Fibroblast of the aortic adventitia (primary cell): ENCODE measurements around the gene TOM1L2. TPM values are rescaled to one million over a fixed set of nuclear protein-coding genes. Genes with fewer than 3 reads are reported as not detected.

ENCODE experiments used
- DNase-seq: peaks from one replicate; pipeline ENCODE4 v3.0.0-alpha.2; 2010; ENCODE audit warnings: low read depth
- H3K4me3 ChIP-seq: 2 replicates; pipeline ENCODE4 v1.5.1; 2011; ENCODE audit warnings: low read depth, mild to moderate bottlenecking, control low read depth, low read length, moderate library complexity
- total RNA-seq: library from RNA; depleted of rRNA; stranded (reverse); fragments of >200 nt; gene quantifications from 2 replicates; pipeline ENCODE4 v1.2.3, GENCODE V29; 2012; ENCODE audit warnings: low replicate concordance
- TF ChIP-seq, protein P1 (sequence below): IDR thresholded peaks from 2 replicates; pipeline ENCODE4 v1.5.1; 2011; ENCODE audit warnings: mild to moderate bottlenecking, low read length, control low read depth, inconsistent platforms; ENCODE audit not compliant: insufficient read depth

The TOM1L2 gene
- total RNA-seq, 1 donor, result 40.3 TPM

DNA sequence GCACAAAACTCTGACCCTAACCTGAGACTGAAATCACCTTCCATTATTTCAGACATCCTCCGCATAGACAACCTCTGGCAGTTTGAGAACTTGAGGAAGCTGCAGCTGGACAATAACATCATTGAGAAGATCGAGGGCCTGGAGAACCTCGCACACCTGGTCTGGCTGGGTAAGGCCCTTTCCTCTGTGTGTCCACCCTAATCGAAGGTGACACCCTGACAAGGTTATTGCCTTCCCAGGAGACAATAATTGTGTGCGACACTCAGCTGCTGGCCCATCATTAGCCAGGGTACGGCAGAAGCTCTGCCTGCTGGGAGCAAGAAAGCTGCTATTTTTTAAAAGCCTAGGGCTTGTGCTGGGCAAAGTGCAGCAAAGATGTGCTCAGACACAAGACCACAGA, 11.6 kb upstream of the TOM1L2 start:
- TF ChIP-seq, protein P1, sequence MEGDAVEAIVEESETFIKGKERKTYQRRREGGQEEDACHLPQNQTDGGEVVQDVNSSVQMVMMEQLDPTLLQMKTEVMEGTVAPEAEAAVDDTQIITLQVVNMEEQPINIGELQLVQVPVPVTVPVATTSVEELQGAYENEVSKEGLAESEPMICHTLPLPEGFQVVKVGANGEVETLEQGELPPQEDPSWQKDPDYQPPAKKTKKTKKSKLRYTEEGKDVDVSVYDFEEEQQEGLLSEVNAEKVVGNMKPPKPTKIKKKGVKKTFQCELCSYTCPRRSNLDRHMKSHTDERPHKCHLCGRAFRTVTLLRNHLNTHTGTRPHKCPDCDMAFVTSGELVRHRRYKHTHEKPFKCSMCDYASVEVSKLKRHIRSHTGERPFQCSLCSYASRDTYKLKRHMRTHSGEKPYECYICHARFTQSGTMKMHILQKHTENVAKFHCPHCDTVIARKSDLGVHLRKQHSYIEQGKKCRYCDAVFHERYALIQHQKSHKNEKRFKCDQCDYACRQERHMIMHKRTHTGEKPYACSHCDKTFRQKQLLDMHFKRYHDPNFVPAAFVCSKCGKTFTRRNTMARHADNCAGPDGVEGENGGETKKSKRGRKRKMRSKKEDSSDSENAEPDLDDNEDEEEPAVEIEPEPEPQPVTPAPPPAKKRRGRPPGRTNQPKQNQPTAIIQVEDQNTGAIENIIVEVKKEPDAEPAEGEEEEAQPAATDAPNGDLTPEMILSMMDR, result no peak
- DNase-seq, result no peak
- H3K4me3 ChIP-seq, result no peak overlapping the region

DNA sequence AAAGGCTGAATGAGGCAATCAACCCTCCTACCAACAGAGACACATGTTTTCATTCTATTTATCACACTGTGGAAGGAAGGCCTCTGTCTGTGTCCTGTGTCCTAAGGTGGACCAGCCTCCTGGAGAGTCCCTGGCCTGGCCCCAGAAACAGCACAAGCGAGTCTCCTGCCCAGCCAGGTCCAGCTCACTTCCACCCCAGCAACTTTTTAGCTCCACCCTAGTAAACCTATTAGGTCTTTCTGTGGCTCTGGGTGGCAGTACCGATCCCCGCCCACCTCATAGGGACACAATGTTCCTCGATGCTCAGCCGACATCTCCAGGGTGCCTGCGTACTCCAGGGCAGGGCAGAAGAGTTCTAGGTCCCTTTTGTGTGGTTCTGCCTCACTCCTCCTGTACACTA, 11.2 kb upstream of the TOM1L2 start:
- TF ChIP-seq, protein P1, result no peak
- DNase-seq, result no peak
- no peak overlapping the region for H3K4me3 ChIP-seq

DNA sequence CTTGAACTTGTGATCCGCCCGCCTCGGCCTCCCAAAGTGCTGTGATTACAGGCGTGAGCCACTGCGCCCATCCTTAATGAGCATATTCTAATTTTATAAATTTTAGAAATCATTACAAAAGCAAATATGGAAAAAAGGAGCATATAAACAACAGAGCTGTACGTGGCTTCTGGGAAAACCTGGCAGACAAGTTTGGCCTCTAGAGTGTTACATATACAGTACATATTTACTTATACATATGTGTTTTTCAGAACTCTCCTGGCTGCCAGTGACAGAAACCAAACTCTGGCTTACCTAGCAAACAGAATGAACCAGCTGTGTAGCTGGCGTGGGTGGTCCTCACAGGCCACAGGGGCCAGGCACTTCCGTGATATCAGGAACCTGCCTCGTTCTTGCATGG, 10.6 kb upstream of the TOM1L2 start:
- TF ChIP-seq, protein P1, result no peak
- no peak for DNase-seq
- H3K4me3 ChIP-seq, result no peak overlapping the region

DNA sequence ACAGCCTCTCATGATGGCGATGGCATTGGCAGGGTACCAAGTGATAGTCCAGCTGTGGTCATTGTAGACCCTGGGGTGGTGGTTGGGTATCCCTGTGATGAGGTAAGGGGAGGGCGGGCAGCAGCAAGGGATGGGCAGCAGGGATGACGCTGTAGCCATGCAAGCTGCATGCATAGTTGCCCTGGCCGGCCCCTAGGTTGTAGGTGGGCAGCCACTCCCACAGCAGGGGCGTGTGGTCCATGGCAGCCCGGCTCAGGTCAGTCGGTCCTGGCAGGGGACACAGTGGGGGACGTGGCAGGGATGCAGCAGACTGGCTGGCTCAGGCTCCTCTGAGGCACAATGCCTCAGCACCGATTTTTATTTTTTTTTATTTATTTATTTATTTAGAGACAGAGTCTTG, 9.1 kb upstream of the TOM1L2 start:
- no peak for DNase-seq
- H3K4me3 ChIP-seq, result no peak overlapping the region
- TF ChIP-seq, protein P1, result no peak

DNA sequence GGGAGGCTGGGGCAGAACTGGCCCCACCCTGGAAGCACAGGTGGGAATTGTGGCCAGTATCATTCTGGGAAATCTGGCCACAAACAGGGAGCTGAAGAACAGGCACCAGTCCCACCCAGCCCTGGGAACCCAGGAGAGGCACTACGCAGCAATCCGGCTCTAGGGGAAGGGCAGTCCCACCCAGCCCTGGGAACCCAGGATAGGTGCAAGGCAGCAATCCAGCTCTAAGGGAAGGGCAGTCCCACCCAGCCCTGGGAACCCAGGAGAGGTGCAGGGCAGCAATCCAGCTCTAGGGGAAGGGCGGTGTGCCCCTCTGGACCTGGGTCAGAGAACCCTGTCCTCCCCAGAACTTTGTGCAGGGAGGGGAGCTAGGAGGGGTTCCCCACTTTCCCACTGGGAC, 7.6 kb upstream of the TOM1L2 start:
- no peak overlapping the region for H3K4me3 ChIP-seq
- TF ChIP-seq, protein P1, result no peak
- no peak for DNase-seq

DNA sequence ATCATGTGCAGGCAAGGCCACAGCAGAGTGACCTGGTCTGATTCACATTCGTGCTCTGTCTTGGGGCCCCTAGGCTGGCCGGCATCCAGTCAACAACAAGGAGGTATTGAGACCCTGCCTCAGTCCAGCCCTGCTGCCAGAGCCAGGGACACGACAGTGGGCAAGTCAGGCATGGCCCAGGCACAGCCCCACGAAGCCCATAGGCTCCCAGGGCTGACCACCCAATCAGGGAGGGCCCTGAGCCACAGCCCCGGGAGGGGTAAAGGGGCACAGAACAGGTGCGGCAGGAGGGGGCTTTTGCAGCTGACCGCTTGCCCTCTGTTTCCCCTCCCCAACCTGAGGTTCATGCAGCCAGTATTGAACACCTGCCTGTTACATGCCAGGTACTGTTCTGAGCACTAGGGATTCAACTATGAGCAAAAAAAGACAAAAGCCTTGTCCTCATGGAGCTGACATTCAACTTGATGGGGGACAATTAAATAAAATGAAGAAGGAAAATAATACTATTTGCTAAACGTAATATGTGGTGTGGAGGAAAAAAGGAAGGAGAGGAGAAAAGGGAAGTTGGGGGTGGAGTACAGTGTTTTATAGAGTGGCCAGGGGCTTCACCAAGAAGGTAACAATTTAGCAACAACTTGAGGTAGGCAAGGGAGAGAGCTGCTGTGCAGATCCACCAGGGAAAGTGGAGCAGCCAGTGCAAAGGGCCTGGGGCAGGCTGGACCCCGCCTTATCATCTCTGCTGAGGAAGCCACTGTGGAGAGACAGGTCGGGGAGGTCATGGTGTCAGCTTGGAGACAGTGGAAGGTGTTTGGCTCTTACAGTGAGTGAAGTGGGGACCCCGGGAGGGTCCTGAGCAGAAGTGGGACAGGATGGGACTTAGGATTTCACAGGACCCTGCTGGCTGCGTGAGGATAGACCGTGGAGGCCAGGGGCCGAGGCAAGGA, 6.6 kb upstream of the TOM1L2 start:
- no peak for DNase-seq
- TF ChIP-seq, protein P1, result no peak
- H3K4me3 ChIP-seq, result no peak overlapping the region
